Mesodermal cell (in vitro differentiated cells): ENCODE measurements around the gene SLC38A6.

ENCODE experiments used
- H3K27ac ChIP-seq: 2 replicates; pipeline ENCODE4 v1.7.0; 2013; ENCODE audit warnings: mild to moderate bottlenecking, low read depth, low read length, moderate library complexity; ENCODE audit not compliant: severe bottlenecking
- H3K36me3 ChIP-seq: 2 replicates; pipeline ENCODE4 v1.7.1; 2013; ENCODE audit warnings: mild to moderate bottlenecking, low read length, moderate library complexity; ENCODE audit not compliant: control insufficient read depth, insufficient read depth
- H3K4me1 ChIP-seq: one replicate; pipeline ENCODE4 v1.7.1; 2013; ENCODE audit warnings: mild to moderate bottlenecking, low read length; ENCODE audit not compliant: insufficient read depth, control insufficient read depth, poor library complexity, severe bottlenecking
- H3K4me3 ChIP-seq: 2 replicates; pipeline ENCODE4 v1.7.0; 2013; ENCODE audit warnings: low read length, control low read depth, mild to moderate bottlenecking; ENCODE audit not compliant: insufficient read depth, poor library complexity, severe bottlenecking; ENCODE audit errors: extremely low read depth
- H3K9me3 ChIP-seq: 2 replicates; pipeline ENCODE4 v1.7.1; 2013; ENCODE audit warnings: mild to moderate bottlenecking, low read length, moderate library complexity; ENCODE audit not compliant: control insufficient read depth
- WGBS, 2 experiments: methylation state at CpG; one replicate each; pipeline ENCODE4 v1.1.5; 2013; ENCODE audit warnings: missing lambda C conversion rate in 2 of 2; ENCODE audit not compliant: insufficient coverage in 2 of 2; 5-methylcytosine and 5-hydroxymethylcytosine counted together

The SLC38A6 gene

DNA sequence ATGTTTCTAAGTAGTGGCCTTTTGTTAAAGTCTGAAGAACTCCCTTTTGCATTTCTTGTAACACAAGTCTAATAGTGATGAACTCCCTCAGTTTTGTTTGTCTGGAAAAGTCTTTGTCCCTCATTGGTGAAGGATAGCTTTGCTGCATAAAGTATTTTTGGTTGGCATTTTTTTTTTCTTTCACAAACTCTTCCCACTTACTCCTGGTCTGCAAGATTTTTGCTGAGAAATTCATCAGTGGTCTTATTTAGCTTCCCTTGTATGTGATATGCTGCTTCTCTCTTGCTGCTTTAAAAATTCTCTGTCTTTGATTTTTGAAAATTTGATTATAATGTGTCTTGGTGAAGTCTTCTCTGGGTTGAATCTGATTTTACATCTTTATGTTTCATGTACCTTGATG is 22.9 kb upstream of the SLC38A6 start:
- Histone ChIP-seq H3K9me3 (peaks cover 5% of the 10 kb centered on the region), H3K27ac (no peak overlapping the region), H3K4me1 (no peaks in the 10 kb centered on the region), H3K4me3 (no peak overlapping the region), H3K36me3 (no peaks in the 10 kb centered on the region)

- peaks cover 11% of the 10 kb centered on the region for H3K4me1 ChIP-seq
- peak overlapping the region; percentile 42 for H3K27ac ChIP-seq
- H3K9me3 ChIP-seq = no peaks in the 10 kb centered on the region
- no peaks in the 10 kb centered on the region for H3K36me3 ChIP-seq
- 33 to 60% methylated on average over 1 of the region's 2 CpGs for WGBS, 2 experiments
- no peak overlapping the region for H3K4me3 ChIP-seq
Observed at GRCh38 chr14:60963761-60964160, 17.3 kb upstream of the SLC38A6 start.

- H3K27ac ChIP-seq = no peak overlapping the region
- peaks cover 11% of the 10 kb centered on the region for H3K4me1 ChIP-seq
- no peaks in the 10 kb centered on the region for H3K9me3 ChIP-seq
- no peaks in the 10 kb centered on the region for H3K36me3 ChIP-seq
- no CpG with 5 or more reads among the region's 2 CpGs for WGBS, 2 experiments
- no peak overlapping the region for H3K4me3 ChIP-seq
Observed at GRCh38 chr14:60964904-60965303, 16.1 kb upstream of the SLC38A6 start.

DNA sequence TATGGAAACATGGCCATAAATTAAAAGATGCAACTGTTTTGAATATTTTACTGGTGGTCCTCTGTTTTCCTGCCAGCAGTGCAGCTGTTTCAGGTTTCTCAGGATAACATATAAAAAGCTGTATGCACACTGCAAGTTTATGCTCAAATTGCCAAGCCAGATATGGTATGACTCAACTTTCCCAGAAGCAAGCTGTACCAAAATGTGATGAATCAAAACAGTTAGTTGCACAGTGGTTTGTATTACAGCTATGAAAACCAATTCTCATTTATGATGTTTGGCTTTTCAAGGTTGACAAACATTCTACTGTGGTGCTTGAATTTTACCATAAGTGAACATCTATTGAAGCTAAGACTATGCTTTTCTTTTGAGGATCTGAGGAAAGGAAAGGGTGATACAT is 15.6 kb upstream of the SLC38A6 start:
- no peak overlapping the region for H3K27ac ChIP-seq
- no peaks in the 10 kb centered on the region for H3K36me3 ChIP-seq
- no peaks in the 10 kb centered on the region for H3K9me3 ChIP-seq
- H3K4me3 ChIP-seq = no peak overlapping the region
- peaks cover 11% of the 10 kb centered on the region for H3K4me1 ChIP-seq

DNA sequence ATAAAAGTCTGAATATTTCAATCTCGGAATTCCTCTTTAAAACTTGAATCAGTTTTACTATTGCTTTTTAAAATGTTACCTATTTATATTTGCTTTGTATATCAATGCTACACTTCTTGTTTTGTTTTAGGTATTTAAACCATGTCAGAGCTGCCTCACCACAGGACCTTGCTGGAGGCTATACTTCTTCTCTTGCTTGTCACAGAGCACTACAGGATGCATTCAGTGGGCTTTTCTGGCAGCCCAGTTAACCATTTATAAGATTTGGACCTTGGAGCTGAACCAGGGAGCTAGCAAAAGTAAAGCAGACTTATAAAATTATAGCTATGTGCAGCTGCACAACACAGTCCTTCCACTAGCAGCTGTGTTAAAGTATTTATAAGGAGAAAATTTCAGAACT is 12.9 kb upstream of the SLC38A6 start:
- Histone ChIP-seq H3K27ac (no peak overlapping the region), H3K4me3 (no peak overlapping the region), H3K9me3 (no peaks in the 10 kb centered on the region), H3K4me1 (peaks cover 11% of the 10 kb centered on the region), H3K36me3 (peaks cover 4% of the 10 kb centered on the region)
- no CpG with 5 or more reads among the region's 1 CpG for WGBS, 2 experiments

DNA sequence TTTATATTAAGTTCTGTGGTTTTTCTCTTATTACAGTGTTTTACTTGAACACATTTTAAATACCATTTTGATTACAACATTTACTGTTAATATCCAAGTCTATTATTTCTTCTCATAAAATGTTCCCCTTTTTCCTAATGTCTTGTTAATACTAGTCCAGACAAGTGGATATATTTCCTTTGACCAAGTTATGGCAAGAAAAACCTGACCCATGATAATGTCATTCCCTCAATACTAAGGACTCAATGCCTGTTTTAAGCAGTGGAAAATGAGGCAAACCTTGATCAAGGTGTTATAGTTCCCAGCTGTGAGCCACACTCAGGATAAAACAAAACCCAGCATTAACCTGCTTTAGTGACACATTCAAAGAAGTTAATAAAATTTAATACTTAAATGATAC is 12.4 kb upstream of the SLC38A6 start:
- Histone ChIP-seq H3K27ac (no peak overlapping the region), H3K9me3 (no peaks in the 10 kb centered on the region), H3K4me1 (peaks cover 9% of the 10 kb centered on the region), H3K4me3 (no peak overlapping the region), H3K36me3 (peaks cover 8% of the 10 kb centered on the region)

DNA sequence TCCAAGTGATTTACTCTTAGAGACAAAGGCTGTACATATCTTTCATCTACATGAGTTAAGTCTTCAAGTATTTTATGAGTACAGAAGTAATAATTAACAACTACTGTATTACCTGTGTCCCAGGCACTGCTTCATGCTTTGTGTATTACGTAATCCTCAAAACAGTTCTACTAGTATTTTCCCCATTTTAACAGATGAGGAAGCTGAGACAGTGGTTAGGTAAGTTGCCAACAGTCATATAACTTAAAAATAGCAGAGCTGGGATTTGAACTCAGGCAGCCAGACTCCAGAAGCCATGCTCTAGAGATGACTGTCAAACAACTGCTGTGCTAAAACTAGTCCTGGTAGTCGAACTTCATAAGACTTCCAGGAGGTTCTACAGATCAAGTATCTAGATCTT is 10.9 kb upstream of the SLC38A6 start:
- WGBS, 2 experiments = 83% methylated on average over 1 of the region's 2 CpGs; no CpG with 5 or more reads in 1 of the 2 experiments
- Histone ChIP-seq H3K4me3 (no peak overlapping the region), H3K9me3 (no peaks in the 10 kb centered on the region), H3K27ac (no peak overlapping the region), H3K4me1 (peaks cover 3% of the 10 kb centered on the region), H3K36me3 (peaks cover 15% of the 10 kb centered on the region)

DNA sequence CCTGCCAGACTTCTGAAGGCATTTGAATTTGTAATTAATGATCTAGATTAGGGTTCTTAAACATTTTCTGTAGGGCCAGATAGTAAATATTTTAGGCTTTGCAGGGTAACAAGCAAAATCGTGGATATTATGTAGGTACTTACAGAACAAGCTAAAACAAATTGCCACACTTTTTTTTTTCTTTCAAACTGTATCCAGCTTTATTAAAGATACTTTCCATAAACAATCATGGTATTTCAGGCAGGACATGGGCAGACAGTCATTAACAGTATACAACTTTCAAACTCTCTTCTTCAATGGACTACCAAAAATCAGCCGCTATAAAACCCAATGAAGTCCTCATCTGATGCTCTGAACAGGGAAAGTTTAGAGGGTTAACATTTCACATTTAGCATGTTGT is 9.8 kb upstream of the SLC38A6 start:
- H3K4me1 ChIP-seq = no peaks in the 10 kb centered on the region
- H3K36me3 ChIP-seq = peaks cover 26% of the 10 kb centered on the region
- WGBS, 2 experiments = 50 to 83% methylated on average over 1 to 2 of the region's 2 CpGs
- H3K9me3 ChIP-seq = no peaks in the 10 kb centered on the region
- no peak overlapping the region for H3K27ac ChIP-seq
- H3K4me3 ChIP-seq = no peak overlapping the region

- 94 to 96% methylated on average over 6 to 13 of the region's 15 CpGs for WGBS, 2 experiments
- Histone ChIP-seq H3K27ac (no peak overlapping the region), H3K36me3 (peaks cover 29% of the 10 kb centered on the region), H3K9me3 (no peaks in the 10 kb centered on the region), H3K4me3 (no peak overlapping the region), H3K4me1 (no peaks in the 10 kb centered on the region)
Observed at GRCh38 chr14:60972295-60972694, 8.8 kb upstream of the SLC38A6 start.

GRCh38 chr14:60973070-60973469 is 8.0 kb upstream of the SLC38A6 start:
- H3K36me3 ChIP-seq = peaks cover 29% of the 10 kb centered on the region
- H3K4me3 ChIP-seq = no peak overlapping the region
- no peak overlapping the region for H3K27ac ChIP-seq
- no peaks in the 10 kb centered on the region for H3K9me3 ChIP-seq
- no peaks in the 10 kb centered on the region for H3K4me1 ChIP-seq
- WGBS, 2 experiments = 100% methylated on average over 1 of the region's 3 CpGs; no CpG with 5 or more reads in 1 of the 2 experiments

DNA sequence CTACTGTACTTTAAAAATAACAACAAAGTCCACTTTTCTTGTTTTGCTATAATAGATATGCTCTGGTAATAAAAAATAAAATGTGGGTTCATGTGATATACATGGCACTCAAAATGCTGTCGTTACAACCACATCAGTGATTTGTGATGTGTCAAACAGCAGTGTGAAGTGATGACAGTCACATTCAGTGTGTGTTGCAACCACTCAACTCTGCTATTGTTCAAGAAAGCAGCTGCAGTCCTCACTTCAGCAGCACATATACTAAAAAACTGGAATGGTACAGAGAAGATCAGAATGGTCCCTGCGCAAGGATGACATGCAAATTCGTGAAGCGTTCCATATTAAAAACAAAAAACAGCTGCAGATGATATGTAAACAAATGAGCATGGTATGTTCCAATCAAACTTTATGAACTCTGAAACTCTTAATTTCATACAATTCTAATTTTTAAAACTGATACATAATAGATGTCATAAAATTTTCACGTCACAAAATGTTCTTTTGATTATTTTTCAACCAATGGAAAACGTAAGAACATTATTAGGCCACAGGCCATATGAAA is 6.9 kb upstream of the SLC38A6 start:
- H3K4me3 ChIP-seq = no peak overlapping the region
- H3K27ac ChIP-seq = no peak overlapping the region
- 86 to 100% methylated on average over 2 to 4 of the region's 6 CpGs for WGBS, 2 experiments
- H3K36me3 ChIP-seq = peaks cover 37% of the 10 kb centered on the region
- H3K9me3 ChIP-seq = no peaks in the 10 kb centered on the region
- peaks cover 6% of the 10 kb centered on the region for H3K4me1 ChIP-seq
